Thyroid gland (tissue), 4 donors: ENCODE data around the gene PDZD2.

Experiments
- CTCF ChIP-seq, 6 experiments: fragments of 200-600 bp in 3 of 6; fragments of 450-650 bp in 3 of 6; sonication (generic) in 3 of 6; IDR thresholded peaks; one replicate each; pipeline ENCODE4 v1.5.1; 2016 to 2019; ENCODE audit warnings: antibody characterized with exemption in 6 of 6, mild to moderate bottlenecking in 2 of 6, inconsistent platforms in 1 of 6, moderate library complexity in 1 of 6
- POLR2A ChIP-seq, 2 donors: fragments of 450-650 bp; IDR thresholded peaks; one replicate each; pipeline ENCODE4 v1.6.1; 2017; ENCODE audit warnings: antibody characterized with exemption in 2 of 2, mild to moderate bottlenecking in 2 of 2, moderate library complexity in 1 of 2

DNA sequence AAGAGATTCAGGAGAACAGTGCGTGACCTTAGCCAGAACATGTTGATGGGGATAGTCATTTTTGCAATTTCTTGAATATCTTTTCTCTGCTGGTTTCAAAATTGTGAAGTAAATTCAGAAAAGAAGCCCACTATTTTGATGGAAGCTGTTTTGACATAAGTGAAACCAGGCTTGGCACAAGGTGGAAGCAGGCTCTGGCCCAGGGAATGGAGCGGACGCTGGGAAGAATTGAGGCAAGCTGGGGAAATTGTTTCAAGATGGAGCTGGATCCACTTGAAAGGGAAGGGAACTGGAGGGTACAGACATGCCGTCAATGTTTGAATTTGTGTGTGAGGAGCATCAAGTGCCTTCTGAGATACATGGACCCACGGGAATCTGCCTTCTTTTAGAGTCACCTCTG, 328.0 kb downstream of the PDZD2 start:
- TF ChIP-seq CTCF (IDR thresholded peaks at IDR 0.05) (no peak), POLR2A (IDR thresholded peaks at IDR 0.05) (no peak)
